Measurements from ENCODE around the gene XPR1.

DNA sequence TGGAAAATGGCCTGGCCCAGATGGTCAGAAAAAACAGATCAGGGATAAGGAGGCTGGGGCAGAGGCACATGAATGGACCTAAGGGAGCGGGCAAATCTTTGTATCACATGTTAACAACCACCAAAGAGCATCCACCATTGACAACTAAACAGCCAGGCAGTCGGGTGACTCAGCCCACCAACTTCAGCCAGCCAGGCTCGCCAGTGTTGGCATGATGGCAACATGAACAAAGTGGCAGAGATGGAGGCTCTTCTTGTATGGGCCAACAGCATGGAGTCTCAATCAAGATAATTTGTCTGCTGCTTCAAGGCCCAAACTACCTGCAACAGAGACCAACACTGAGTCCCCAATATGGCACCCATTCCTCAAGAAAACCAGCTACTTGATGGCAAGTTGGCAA, 264.3 kb downstream of the XPR1 start:
- TF ChIP-seq POLR2A (IDR thresholded peaks at IDR 0.05), result no peak
- TF ChIP-seq, protein P1, sequence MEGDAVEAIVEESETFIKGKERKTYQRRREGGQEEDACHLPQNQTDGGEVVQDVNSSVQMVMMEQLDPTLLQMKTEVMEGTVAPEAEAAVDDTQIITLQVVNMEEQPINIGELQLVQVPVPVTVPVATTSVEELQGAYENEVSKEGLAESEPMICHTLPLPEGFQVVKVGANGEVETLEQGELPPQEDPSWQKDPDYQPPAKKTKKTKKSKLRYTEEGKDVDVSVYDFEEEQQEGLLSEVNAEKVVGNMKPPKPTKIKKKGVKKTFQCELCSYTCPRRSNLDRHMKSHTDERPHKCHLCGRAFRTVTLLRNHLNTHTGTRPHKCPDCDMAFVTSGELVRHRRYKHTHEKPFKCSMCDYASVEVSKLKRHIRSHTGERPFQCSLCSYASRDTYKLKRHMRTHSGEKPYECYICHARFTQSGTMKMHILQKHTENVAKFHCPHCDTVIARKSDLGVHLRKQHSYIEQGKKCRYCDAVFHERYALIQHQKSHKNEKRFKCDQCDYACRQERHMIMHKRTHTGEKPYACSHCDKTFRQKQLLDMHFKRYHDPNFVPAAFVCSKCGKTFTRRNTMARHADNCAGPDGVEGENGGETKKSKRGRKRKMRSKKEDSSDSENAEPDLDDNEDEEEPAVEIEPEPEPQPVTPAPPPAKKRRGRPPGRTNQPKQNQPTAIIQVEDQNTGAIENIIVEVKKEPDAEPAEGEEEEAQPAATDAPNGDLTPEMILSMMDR (IDR thresholded peaks at IDR 0.05), result no peak
